Muscle layer of colon (tissue), 2 donors: ENCODE measurements around the gene PDE6B.
"Not testable (repeated sequence)": the region's sequence is repeated elsewhere in the genome, so short reads cannot be mapped to it uniquely, and the experiment has no call there.

Experiments used
- H3K27ac ChIP-seq: one replicate; pipeline ENCODE4 v1.7.0; 2013; ENCODE audit warnings: low read depth, mild to moderate bottlenecking, low read length, moderate library complexity
- H3K27me3 ChIP-seq, 2 donors: one replicate each; pipeline ENCODE4 v1.7.0; 2013; ENCODE audit warnings: low read length in 2 of 2, mild to moderate bottlenecking in 2 of 2; ENCODE audit not compliant: insufficient read depth in 2 of 2, control insufficient read depth in 1 of 2
- H3K36me3 ChIP-seq: one replicate; pipeline ENCODE4 v1.7.0; 2013; ENCODE audit warnings: mild to moderate bottlenecking, low read length; ENCODE audit not compliant: insufficient read depth
- H3K4me1 ChIP-seq: one replicate; pipeline ENCODE4 v1.7.0; 2013; ENCODE audit warnings: mild to moderate bottlenecking, low read length; ENCODE audit not compliant: insufficient read depth
- H3K4me3 ChIP-seq, 2 donors: one replicate each; pipeline ENCODE4 v1.7.0; 2013; ENCODE audit warnings: low read length in 2 of 2, low read depth in 1 of 2, mild to moderate bottlenecking in 1 of 2, moderate library complexity in 1 of 2
- H3K9ac ChIP-seq: one replicate; pipeline ENCODE4 v1.7.0; 2013; ENCODE audit warnings: low read length
- H3K9me3 ChIP-seq: one replicate; pipeline ENCODE4 v1.7.0; 2013; ENCODE audit warnings: mild to moderate bottlenecking, low read length
- donor health status: abdominal sarcoma.
- donor health status: Adenocarcinoma of cecum.

PDE6B gene

GRCh38 chr4:663438-664428 is 38.4 kb downstream of the PDE6B start:
- Histone ChIP-seq H3K27me3 (no peaks in the 10 kb centered on the region), H3K27ac (no peak overlapping the region), H3K4me3 (peak overlapping the region; percentile 47 to 67), H3K9me3 (no peaks in the 10 kb centered on the region), H3K4me1 (no peaks in the 10 kb centered on the region), H3K9ac (no peak overlapping the region), H3K36me3 (no peaks in the 10 kb centered on the region)

GRCh38 chr4:664713-665231 is 39.4 kb downstream of the PDE6B start:
- Histone ChIP-seq H3K4me1 (no peaks in the 10 kb centered on the region), H3K27ac (no peak overlapping the region), H3K27me3 (no peaks in the 10 kb centered on the region), H3K4me3 (no peak overlapping the region), H3K9me3 (no peaks in the 10 kb centered on the region), H3K9ac (no peak overlapping the region), H3K36me3 (no peaks in the 10 kb centered on the region)

GRCh38 chr4:665381-665750 is 40.0 kb downstream of the PDE6B start:
- Histone ChIP-seq H3K27me3 (no peaks in the 10 kb centered on the region), H3K4me3 (no peak overlapping the region), H3K4me1 (no peaks in the 10 kb centered on the region), H3K36me3 (no peaks in the 10 kb centered on the region), H3K9me3 (no peaks in the 10 kb centered on the region), H3K9ac (no peak overlapping the region), H3K27ac (no peak overlapping the region)

- Histone ChIP-seq H3K27ac (no peak overlapping the region), H3K27me3 (no peaks in the 10 kb centered on the region), H3K36me3 (no peaks in the 10 kb centered on the region), H3K9me3 (no peaks in the 10 kb centered on the region), H3K4me1 (no peaks in the 10 kb centered on the region), H3K9ac (no peak overlapping the region), H3K4me3 (no peak overlapping the region)
Observed at GRCh38 chr4:665751-666435, 40.5 kb downstream of the PDE6B start.

GRCh38 chr4:666436-666810 is 41.0 kb downstream of the PDE6B start:
- no peak overlapping the region for H3K27ac ChIP-seq
- H3K36me3 ChIP-seq = peaks cover 2% of the 10 kb centered on the region
- no peaks in the 10 kb centered on the region for H3K27me3 ChIP-seq
- no peak overlapping the region for H3K4me3 ChIP-seq
- no peaks in the 10 kb centered on the region for H3K9me3 ChIP-seq
- H3K4me1 ChIP-seq = no peaks in the 10 kb centered on the region
- no peak overlapping the region for H3K9ac ChIP-seq

- Histone ChIP-seq H3K4me3 (no peak overlapping the region), H3K27me3 (no peaks in the 10 kb centered on the region), H3K9ac (no peak overlapping the region), H3K36me3 (peaks cover 8% of the 10 kb centered on the region), H3K4me1 (no peaks in the 10 kb centered on the region), H3K27ac (no peak overlapping the region), H3K9me3 (no peaks in the 10 kb centered on the region)
Observed at GRCh38 chr4:666822-667544, 41.6 kb downstream of the PDE6B start.

- no peak overlapping the region for H3K9ac ChIP-seq
- no peaks in the 10 kb centered on the region for H3K9me3 ChIP-seq
- H3K27me3 ChIP-seq = no peaks in the 10 kb centered on the region
- no peaks in the 10 kb centered on the region for H3K4me1 ChIP-seq
- H3K36me3 ChIP-seq = peaks cover 8% of the 10 kb centered on the region
- H3K4me3 ChIP-seq = no peak overlapping the region
- no peak overlapping the region for H3K27ac ChIP-seq
Observed at GRCh38 chr4:667545-667925, 42.2 kb downstream of the PDE6B start.

- not testable (repeated sequence) for H3K36me3 ChIP-seq, H3K9me3 ChIP-seq, H3K4me1 ChIP-seq, H3K27me3 ChIP-seq, H3K9ac ChIP-seq, H3K27ac ChIP-seq, H3K4me3 ChIP-seq
Observed at GRCh38 chr4:668219-668618, 42.8 kb downstream of the PDE6B start.

- not testable (repeated sequence) for H3K4me1 ChIP-seq, H3K27me3 ChIP-seq, H3K4me3 ChIP-seq, H3K9me3 ChIP-seq, H3K36me3 ChIP-seq, H3K9ac ChIP-seq, H3K27ac ChIP-seq
Observed at GRCh38 chr4:669806-670559, 44.6 kb downstream of the PDE6B start.

GRCh38 chr4:671769-672168 is 46.4 kb downstream of the PDE6B start:
- Histone ChIP-seq H3K4me1 (peaks cover 19% of the 10 kb centered on the region), H3K9me3 (no peaks in the 10 kb centered on the region), H3K36me3 (peaks cover 8% of the 10 kb centered on the region), H3K4me3 (no peak overlapping the region), H3K27me3 (no peaks in the 10 kb centered on the region), H3K9ac (no peak overlapping the region), H3K27ac (no peak overlapping the region)
